Ishikawa (cell line): ENCODE data around the gene KLK11.

Experiments
- CEBPB ChIP-seq: IDR thresholded peaks from 2 replicates; pipeline ENCODE4 v1.6.1; 2012
- CREB1 ChIP-seq: IDR thresholded peaks from 2 replicates; pipeline ENCODE4 v1.6.1; 2012; ENCODE audit warnings: low read depth
- EP300 ChIP-seq: IDR thresholded peaks from 2 replicates; pipeline ENCODE4 v1.6.1; 2012; ENCODE audit warnings: borderline replicate concordance
- FOXM1 ChIP-seq: IDR thresholded peaks from 2 replicates; pipeline ENCODE4 v1.6.1; 2012; ENCODE audit warnings: low read depth, borderline replicate concordance
- MAX ChIP-seq: IDR thresholded peaks from 2 replicates; pipeline ENCODE4 v1.6.1; 2012
- RAD21 ChIP-seq: IDR thresholded peaks from 2 replicates; pipeline ENCODE4 v1.6.1; 2012; ENCODE audit warnings: low read depth
- REST ChIP-seq: IDR thresholded peaks from 2 replicates; pipeline ENCODE4 v1.6.1; 2012; ENCODE audit warnings: low read depth, mild to moderate bottlenecking
- TAF1 ChIP-seq: IDR thresholded peaks from 2 replicates; pipeline ENCODE4 v1.6.1; 2012; ENCODE audit warnings: low read depth, mild to moderate bottlenecking
- USF1 ChIP-seq: IDR thresholded peaks from 2 replicates; pipeline ENCODE4 v1.6.1; 2012
- YY1 ChIP-seq: IDR thresholded peaks from 2 replicates; pipeline ENCODE4 v1.6.1; 2012; ENCODE audit warnings: low read depth
- ZBTB7A ChIP-seq: IDR thresholded peaks from 2 replicates; pipeline ENCODE4 v1.6.1; 2012; ENCODE audit warnings: low read depth

GRCh38 chr19:51018745-51019543, 7.5 kb downstream of the KLK11 start:
- TF ChIP-seq RAD21, result no peak
- no peak for TF ChIP-seq EP300
- no peak for TF ChIP-seq CEBPB
- no peak for TF ChIP-seq REST
- no peak for TF ChIP-seq ZBTB7A
- TF ChIP-seq FOXM1, result no peak
- TF ChIP-seq CREB1, result no peak
- no peak for TF ChIP-seq MAX
- no peak for TF ChIP-seq TAF1
- TF ChIP-seq USF1, result no peak
- TF ChIP-seq YY1, result no peak
